ENCODE data around the gene JMJD8.

JMJD8 gene

GRCh38 chr16:721765-722540, 37.8 kb upstream of the JMJD8 start:
- no peak for DNase-seq (ENCODE audit: low spot score)

GRCh38 chr16:720990-721764, 37.0 kb upstream of the JMJD8 start, which contains the start of gene ANTKMT:
TSS of gene ANTKMT (plus strand) at chr16:721146. CDS start at chr16:721275, 129 bp downstream.
- peak; percentile 92 for DNase-seq (ENCODE audit: low spot score)

- DNase-seq (ENCODE audit: low spot score): peak; percentile 71
Measured at GRCh38 chr16:720447-720989, 36.4 kb upstream of the JMJD8 start.

GRCh38 chr16:719815-720446, 35.8 kb upstream of the JMJD8 start:
- DNase-seq (ENCODE audit: low spot score): no peak

GRCh38 chr16:718922-719321, 34.8 kb upstream of the JMJD8 start:
- DNase-seq (ENCODE audit: low spot score): no peak

- DNase-seq (ENCODE audit: low spot score): no peak
Measured at GRCh38 chr16:718389-718788, 34.3 kb upstream of the JMJD8 start.

GRCh38 chr16:717450-718245, 33.5 kb upstream of the JMJD8 start:
- DNase-seq (ENCODE audit: low spot score): no peak

GRCh38 chr16:716768-717325, 32.7 kb upstream of the JMJD8 start:
- no peak for DNase-seq (ENCODE audit: low spot score)

GRCh38 chr16:716200-716568, 32.0 kb upstream of the JMJD8 start:
- no peak for DNase-seq (ENCODE audit: low spot score)

- DNase-seq (ENCODE audit: low spot score): peak; percentile 71
Measured at GRCh38 chr16:715477-716199, 31.5 kb upstream of the JMJD8 start.

GRCh38 chr16:714558-715476, 30.7 kb upstream of the JMJD8 start, which contains the start of gene METRN:
TSS of gene METRN (plus strand) at chr16:715118. CDS start at chr16:715290, 172 bp downstream.
- peak; percentile 94 for DNase-seq (ENCODE audit: low spot score)

GRCh38 chr16:714079-714478, 29.9 kb upstream of the JMJD8 start:
- DNase-seq (ENCODE audit: low spot score): no peak

- peak; percentile 56 for DNase-seq (ENCODE audit: low spot score)
Measured at GRCh38 chr16:712740-713250, 28.7 kb upstream of the JMJD8 start.

GRCh38 chr16:711548-712320, 27.6 kb upstream of the JMJD8 start:
- peak; percentile 86 for DNase-seq (ENCODE audit: low spot score)

GRCh38 chr16:711084-711483, 26.9 kb upstream of the JMJD8 start:
- DNase-seq (ENCODE audit: low spot score): no peak

GRCh38 chr16:710500-711075, 26.5 kb upstream of the JMJD8 start:
- DNase-seq (ENCODE audit: low spot score): no peak

- DNase-seq (ENCODE audit: low spot score): peak; percentile 76
Measured at GRCh38 chr16:709566-710499, 25.7 kb upstream of the JMJD8 start.

Measured in D341Med (cell line).